HG03045 (cell line): ENCODE results near the gene GPR4.
"Not testable (repeated sequence)": the region's sequence is repeated elsewhere in the genome, so short reads cannot be mapped to it uniquely, and the experiment has no call there.

Source experiments
- ATAC-seq: cut with Tn5 transposase; IDR thresholded peaks from one replicate; pipeline ENCODE4 v1.9.1; 2021; ENCODE audit warnings: mild to moderate bottlenecking, moderate library complexity; ENCODE audit not compliant: unreplicated experiment

Gene GPR4

DNA sequence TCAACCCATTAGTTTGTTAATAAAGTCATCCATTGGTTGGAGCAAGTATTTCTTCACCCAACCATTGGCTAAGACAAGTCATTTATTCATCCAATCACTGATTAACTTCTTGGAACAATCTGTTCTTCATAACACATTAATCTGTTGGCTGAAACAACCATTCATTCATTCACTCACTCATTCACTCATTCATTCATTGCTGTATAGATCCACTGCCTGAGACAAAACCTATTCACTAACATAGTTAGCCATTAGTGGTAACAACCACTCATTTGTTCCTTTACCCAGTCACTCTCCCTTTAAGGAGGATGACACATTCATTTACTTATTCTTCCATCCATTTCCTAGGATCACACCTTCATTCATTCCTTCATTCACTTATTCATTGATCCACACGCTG is 22.0 kb upstream of the GPR4 start:
- no peak for ATAC-seq

DNA sequence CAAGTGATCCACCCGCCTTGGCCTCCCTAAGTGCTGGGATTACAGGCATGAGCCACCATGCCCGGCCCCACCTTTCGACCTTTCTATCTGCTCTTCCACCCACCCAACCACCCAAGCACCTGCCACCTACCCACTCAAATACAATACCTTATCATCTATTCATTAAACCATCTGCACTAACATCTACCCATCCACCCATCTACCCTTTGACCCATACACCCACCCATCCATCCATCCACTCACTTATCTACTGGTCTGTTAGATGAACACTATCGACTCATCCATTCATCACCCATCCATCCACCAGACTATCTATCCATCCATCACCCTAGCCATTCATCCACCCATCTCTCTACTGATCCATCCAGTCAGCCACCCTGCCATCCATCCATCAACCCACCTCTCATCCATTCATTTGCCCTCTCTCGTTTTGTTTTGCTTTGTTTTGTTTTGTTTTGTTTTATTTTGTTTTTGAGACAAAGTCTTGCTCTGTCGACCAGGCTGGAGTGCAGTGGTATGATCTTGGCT is 20.0 kb upstream of the GPR4 start:
- ATAC-seq: no peak

DNA sequence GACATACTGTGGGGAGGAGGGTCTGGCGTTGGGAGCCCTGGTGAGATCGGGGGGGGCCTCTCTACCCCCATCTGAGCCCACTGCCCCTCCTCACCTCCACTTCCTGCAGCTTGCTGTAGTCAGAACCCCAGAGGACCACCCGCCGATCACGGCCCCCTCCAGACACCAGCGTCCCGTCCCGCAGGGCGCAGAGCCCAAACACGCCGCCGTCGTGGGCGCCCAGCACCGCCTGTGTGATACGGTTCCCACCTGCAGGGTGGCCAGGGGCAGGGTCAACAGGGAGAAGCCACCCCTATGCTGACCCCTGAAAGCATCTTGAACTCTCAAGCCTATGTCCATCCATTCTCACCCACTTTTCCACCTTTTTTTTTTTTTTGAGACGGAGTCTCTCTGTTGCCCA is 19.4 kb upstream of the GPR4 start:
- ATAC-seq: no peak

DNA sequence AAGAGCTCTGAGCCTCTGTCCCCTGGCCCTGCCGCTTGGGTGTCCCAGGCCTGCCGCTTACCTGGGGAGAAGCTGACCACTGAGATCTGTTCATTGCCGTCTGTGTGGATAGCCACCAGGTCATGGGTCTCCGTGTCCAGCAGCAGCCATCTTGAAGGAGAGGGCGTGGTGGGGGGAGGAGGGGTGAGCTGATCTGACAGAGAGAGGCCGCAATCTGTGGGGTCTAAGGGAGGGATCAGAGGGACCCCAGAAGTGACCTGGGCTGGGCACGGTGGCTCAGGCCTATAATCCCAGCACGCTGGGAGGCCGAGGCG is 14.6 kb upstream of the GPR4 start:
- no peak for ATAC-seq

DNA sequence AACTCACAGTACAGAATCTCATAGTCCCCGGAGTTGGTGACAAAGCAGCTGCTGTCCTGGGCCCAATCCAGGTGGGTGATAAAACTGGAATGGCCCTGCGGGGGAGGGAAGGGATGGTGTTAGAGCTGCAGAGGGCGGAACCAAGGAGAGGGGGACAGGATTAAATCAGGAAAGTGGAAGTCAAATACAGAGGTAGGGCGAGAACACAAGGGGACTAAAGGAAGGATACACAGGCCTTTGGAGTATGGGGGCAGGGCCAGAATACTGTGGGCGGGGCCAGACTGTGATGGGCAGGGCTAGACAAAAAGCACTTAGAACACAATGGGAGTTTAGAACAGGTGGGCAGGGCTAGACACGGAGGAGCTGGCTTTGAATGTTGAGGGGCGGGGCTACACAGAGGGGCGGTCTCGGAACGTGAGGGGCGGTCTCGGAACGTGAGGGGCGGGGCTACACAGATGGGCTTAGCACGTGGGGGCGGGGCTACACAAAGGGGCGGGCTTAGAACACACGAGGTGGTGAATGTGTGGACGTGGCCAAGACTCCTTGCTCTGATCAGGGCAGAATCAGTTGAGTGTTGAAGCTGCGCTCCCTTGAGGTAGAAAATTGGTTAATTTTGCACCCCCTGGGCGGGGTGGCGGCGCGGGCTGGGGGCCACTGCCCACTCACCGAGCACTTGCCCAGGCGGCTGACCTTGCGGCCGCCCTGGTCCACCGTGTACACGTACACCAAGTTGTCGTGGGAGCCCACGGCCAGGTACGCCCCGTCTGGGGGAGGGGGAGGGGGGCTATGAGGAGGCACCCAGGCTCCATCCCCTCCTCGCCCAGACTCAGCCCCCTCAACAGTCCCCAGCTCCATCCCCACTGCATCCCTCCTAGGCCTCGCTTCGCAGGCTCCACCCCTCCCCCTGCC is 14.0 kb upstream of the GPR4 start:
- no peak for ATAC-seq

DNA sequence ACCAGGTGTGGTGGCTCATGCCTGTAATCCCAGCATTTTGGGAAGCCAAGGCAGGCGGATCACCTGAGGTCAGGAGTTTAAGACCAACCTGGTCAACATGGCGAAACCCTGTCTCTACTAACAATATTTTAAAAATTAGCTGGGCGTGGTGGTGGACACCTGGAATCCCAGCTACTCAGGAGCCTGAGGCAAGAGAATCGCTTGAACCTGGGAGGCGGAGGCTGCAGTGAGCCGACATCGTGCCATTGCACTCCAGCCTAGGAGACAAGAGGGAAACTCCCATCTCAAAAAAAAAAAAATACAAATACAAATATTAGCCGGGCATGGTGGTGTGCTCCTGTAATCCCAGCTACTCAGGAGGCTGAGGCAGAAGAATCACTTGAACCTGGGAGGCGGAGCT is 13.0 kb upstream of the GPR4 start:
- not testable (repeated sequence) for ATAC-seq

DNA sequence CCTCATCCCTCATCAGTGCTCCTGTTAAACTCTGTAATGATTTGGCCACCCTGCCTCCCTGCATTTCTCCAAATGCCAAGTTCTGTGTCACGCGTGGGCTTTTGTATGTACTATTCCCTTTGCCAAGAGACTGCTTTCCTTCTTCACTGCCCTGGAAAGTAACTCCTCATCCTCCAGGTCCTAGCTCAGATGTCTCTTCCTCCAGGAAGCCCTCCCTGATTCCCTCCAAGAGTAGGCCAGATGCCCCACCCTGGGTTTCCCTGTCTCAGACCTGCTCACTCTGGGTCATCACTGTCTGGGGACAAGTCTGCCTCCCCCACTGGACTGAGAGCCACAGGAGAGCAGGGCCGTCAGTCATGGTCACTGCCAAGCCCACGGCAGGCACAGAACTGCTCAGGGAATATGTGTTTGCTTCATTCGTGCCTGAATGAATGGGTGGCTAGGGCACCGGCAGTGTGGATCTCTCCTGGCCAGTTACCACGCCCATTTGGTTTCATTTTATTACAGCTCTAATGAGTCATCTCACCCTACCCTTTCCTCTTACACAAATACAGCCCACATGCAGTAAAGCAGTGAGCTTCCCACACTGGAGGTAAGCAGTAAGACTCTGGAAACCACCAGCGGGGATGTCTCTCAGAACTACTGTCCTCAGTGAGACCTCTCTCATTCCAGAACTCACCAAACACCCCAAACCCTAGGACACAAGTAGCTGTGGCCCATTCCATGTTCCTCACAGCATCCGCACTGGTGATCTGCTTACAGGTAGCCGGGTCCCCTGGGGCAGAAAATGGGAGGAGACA is 12.1 kb upstream of the GPR4 start:
- ATAC-seq: no peak

DNA sequence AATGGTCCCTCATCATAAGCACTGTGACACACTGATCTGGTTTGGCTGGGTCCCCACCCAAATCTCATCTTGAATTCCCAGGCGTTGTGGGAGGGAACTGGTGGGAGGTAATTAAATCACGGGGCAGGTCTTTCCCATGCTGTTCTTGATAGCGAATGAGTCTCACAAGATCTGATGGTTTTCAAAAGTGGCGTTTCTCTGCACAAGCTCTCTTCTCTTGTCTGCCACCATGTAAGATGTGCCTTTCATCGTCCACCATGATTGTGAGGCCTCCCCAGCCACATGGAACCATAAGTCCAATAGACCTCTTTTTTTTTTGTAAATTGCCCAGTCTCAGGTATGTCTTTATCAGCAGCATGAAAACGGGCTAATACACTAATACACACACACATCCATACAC is 6.9 kb upstream of the GPR4 start:
- ATAC-seq: no peak

DNA sequence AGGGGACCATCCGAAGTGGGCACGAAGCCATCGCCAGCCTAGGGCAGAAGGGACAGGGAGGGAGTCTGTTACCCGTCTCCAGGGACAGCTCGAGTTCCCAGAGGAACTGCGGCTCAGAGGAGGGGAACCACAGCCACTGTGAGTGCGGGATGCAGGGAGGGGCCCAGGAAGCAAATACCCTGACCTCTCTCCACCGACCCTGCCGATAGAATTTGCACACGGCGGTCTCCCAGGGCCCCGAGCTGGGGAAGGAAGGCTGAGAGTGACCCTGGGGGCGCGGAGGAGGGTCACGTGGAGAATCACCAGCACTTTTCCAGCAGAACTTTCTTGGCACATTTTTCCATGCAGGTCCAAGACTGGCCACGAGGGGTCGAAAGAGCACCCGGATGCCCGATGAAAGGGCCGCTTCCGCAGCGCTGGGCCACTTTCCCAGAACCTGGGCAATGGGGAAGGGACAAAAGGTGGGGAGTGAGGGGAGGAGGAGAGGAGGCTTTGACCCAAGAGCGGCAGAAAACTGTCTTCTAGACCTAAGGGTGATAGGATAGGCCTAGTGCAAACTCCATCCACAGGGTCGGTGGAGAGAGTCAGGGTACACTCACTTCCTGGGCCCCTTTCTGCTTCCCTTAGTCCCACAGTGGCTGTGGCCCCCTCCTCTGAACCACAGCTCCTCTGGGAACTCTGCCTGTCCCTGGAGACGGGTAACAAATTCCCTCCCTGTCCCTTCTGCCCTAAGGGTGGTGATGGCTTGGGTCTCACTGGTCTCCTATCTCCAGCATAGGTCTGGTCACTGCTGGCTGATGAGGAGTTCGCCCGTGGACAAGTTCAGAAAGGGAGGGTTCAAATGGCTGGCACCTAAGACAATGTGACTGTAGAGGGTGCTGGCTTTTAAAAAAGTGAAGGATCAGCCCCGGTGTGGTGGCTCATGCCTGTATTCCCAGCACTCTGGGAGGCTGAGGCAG is 5.3 kb upstream of the GPR4 start:
- no peak for ATAC-seq

DNA sequence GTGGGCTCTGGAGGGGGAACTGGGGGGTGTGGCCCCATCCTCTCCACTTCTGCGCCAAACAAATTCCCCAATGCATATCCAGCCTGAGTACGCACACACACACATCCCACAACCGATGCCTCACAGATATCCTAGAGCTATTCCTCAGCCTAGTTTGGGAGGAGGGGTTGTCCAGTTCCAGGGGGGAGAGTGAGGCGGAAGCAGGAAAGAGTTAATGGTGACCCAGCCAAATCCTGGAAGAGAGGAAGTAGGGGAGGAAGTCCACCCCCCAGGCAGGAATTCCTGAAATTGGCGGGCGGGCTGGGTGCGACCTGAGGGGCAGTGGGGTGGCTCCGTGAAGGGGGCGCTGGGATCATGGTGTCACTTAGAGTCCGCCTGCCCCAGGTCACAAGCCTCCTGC is 897 bp downstream of the GPR4 start:
- no peak for ATAC-seq

DNA sequence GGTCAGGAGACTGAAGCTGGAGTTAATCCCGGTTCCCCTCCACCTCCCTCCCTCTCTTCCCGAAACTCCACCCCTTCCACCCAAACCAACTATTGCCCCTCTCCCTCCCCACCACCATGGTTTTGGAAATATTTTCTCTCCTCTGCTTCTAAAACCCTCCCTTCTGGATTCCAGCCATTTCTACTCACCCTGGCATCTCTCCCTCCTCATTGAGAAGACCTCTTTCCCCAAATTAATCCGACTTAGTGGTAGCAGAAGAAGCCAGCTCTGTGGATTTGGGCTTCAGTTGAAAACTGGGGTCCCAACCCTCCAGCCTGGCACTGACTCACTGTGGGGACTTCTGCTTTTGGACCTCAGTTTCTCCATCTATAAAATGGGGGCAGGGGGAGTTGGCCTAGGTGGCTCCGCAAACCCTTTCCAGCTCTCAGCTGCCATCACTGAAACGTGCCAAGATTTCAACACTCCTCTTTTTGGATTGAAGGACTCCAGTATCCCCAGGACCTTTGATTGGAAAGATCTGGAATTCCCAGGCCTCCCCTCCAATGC is 1.6 kb downstream of the GPR4 start:
- ATAC-seq: no peak

DNA sequence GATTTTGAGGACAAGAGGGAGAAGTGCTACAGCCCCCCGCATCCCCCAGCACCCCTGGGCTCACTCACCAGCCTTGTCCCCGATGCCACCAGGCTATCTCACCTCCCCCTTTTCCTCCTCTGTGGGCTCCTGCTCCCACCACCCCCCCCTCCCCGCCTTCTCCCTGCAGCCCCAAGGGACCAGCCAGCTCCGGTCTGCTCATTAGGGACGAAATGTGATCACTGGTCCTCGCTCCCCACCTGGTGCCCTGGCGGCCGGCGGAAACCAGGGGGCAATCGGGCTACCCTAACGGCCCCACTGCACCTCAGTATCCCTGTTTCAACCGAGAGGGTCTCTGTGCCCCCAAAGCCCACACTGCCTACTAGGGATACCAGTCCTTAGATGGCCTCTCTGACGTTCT is 2.7 kb downstream of the GPR4 start:
- ATAC-seq: no peak

DNA sequence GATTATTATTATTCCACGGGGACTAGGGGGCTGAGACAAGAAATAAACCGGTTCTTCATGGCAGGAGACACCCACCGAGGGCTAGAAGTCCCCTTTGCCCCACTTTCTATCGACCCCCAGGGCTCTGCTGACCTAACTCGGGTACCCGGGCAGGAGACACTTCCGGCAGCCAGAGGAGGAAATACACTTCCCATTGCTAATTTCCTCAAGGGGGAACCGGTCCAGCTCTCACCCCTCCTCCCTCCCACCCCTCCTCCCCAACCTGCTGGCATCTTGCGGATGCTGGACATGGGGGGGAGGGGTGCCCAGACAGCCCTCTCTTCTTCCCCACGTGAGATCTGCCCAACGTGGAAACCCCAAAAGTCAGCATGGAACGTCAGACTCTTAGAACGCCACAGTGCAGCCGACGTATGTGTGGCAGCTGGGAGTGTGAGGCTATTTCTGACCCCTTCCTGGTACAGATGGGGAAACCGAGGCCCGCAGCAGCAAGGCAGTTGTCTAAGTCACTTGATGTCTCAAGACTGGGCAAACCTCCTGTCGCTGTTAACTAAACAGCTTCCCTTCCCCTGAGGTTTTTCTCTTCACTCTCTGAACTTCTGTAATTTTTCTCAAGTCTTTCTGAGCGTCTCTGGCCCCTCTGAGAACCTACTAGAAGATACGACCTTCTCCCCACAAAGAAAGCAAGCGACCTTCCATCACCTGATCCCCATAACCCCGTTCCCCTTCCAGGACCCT is 3.6 kb downstream of the GPR4 start:
- no peak for ATAC-seq

DNA sequence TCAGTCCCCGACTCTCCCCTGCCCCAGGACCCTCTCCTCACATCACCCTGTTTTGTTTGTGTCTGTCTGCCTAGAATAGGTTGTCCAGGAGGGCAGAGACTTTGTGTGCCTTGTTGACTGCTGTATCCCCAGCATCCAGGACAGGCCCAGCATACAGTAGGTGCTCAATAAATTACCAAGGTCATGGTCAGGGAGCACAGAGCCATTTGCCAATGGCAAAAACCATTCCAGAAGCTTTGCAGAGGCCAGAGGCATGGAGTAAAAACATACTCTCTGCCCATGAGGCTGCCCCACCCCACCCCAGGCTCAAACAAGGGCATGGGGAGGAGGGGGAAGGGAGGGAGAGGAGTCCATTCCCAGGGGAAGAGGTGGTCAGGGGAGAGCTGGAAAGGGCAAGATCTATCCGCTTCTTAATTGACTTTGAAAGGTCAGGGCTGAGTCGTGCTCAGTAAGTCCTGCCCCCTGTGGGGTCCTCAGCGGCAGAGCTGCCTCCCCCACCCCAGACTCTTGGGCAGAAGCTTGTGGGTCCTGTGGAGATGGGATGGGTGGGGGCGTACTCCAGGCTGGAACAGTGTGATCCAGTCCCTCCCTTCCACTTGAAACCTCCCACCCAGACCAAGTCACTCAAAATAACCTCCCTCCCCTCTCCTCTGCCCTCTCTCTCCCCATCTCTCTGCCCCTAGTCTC is 4.4 kb downstream of the GPR4 start:
- ATAC-seq: no peak

DNA sequence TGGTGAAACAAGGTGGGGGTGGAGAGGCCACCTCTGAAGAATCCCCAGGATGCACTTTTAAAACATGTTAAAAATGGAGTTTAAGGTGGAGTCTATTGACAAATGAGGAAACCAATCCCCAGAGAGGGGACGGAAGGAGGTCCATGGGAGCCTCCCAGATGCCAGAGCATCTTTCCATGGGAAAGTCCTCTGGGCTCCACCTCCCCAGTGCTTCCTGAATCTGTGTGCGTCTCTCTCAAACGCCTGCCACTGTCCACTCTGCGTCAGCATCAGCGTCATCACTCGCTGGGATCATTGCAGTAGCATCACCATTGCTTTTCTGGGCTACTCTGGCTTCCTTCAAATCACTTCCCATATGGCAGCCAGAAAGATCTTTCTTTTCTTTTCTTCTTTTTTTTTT is 6.2 kb downstream of the GPR4 start:
- no peak for ATAC-seq

DNA sequence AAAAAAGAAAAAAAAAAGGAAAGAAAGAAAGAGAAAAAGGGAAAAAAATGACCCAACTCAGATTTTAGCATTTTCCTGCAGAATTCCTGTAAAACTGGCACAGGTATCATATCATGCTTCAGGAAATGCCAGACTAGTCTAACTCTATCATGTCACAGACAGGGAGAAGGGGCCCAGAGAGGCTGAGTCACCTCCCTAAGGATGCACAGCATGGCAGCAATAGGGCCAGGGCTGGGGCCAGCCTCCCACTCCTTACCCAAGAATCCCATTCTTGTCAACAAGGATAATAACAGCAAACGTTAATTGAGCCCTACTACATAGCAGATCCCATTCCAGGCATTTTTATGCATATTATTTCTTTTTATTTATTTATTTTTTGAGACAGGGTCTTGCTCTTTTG is 8.5 kb downstream of the GPR4 start:
- no peak for ATAC-seq

DNA sequence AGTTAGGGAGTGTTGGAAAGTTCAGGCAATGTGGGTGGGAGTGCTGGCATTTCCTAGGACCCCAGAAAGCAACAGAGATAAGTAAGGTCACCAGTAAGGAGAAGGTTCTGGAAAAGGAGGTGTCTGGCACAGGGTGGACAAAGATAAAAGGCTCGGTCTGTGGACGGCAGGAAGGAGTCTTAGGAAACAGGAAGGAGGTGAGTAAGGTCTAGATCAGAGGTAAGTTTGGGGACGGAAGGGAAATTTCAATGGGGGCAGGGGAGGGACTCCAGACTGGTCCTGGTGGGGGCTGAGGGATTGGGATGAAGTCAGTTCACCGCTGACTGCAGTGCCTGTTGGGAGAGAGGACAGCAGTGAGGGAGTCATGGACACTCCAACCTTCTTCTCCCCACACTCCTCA is 9.6 kb downstream of the GPR4 start:
- ATAC-seq: no peak

DNA sequence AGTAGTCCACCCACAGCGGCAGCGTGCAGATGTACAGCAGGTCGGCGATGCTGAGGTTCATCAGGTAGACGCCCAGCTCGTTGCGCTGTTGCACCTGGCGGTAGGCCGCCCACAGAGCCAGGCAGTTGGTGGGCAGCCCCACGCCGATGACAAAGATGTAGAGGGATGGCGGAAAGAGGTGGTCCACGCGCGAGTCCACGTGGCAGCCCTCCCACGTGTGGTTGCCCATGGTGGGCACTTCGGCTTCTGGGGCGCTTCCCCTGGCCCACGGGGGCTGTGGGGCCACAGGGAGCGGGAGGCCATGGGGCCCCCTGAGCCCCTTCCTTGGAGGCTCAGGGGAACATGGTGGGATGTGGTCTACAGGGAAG is 10.4 kb downstream of the GPR4 start:
- no peak for ATAC-seq

DNA sequence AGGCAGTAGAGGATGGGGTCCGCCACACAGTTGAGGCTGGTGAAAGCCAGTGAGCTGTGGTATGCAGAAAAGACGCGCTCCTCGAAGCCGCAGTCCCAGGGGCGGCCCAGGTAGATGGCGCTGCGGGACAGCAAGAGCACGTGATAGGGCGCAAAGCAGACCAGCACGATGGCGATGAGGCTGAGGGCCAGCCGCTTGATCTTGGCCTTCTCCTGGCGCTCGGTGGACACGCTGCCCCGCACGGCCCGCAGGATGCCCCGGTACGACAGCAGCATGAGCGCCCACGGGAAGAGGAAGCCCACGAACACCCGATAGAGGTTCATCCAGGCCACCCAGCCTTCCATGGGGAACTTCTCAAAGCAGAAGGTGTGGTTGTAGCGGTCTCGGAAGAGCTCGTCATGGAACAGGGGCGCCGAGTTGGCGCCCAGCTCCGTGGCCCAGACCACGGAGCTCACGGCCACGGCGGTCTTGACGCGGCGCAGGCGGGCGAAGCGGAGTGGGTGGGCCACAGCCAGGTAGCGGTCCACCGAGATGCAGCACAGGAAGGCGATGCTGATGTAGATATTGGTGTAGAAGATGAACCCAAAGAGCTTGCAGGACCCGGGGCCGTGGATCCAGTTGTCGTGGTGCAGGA is 10.9 kb downstream of the GPR4 start:
- ATAC-seq: no peak
